ENCODE measurements around the gene UQCC3.

- TF ChIP-seq SP1 (IDR thresholded peaks at IDR 0.05) (no peak), LEF1 (IDR thresholded peaks at IDR 0.05; ENCODE audit: borderline replicate concordance) (no peak), BHLHE40 (IDR thresholded peaks at IDR 0.05; ENCODE audit: borderline replicate concordance) (no peak)
Observed at GRCh38 chr11:62667460-62667859, 4.0 kb upstream of the UQCC3 start.

Data from HEK293T (cell line).